A673 (cell line): ENCODE measurements around the gene GRIK3. TPM values are rescaled to one million over a fixed set of nuclear protein-coding genes. Genes with fewer than 3 reads are reported as not detected.

ENCODE experiments used
- BruUV-seq: library from RNA; stranded (reverse); fragments of 400-500 nt; replicated peaks from 2 replicates; lab custom pipeline; 2021; lab: Mats Ljungman, UMichigan
- CTCF ChIA-PET: fragments of 300-600 bp; sonication (Branson Sonifier 250); formaldehyde crosslinking; loops from one replicate; lab custom pipeline; 2022; ENCODE audit warnings: antibody characterized with exemption; lab: Charles Lee
- POLR2A ChIA-PET: fragments of 300-600 bp; sonication (Branson Sonifier 250); formaldehyde crosslinking; loops from one replicate; lab custom pipeline; 2022; ENCODE audit warnings: antibody characterized with exemption; ENCODE audit not compliant: low non-redundant PET; lab: Charles Lee
- DNase-seq: peaks from one replicate; pipeline ENCODE4 v3.0.0-alpha.2; 2015; ENCODE audit warnings: low spot score
- H3K27ac ChIP-seq: fragments of 200-600 bp; sonication (generic); 2 replicates; pipeline ENCODE4 v1.5.1; 2016; ENCODE audit warnings: mixed run types, low read depth, mild to moderate bottlenecking, mixed read lengths, antibody characterized with exemption, low read length; ENCODE audit not compliant: poor library complexity, severe bottlenecking
- H3K27me3 ChIP-seq: fragments of 200-600 bp; sonication (generic); replicated peaks from 2 replicates; pipeline ENCODE4 v1.6.1; 2017; ENCODE audit warnings: mixed run types, low read depth, mild to moderate bottlenecking, mixed read lengths, antibody characterized with exemption, low read length; ENCODE audit not compliant: insufficient read depth, poor library complexity
- H3K36me3 ChIP-seq: fragments of 200-600 bp; sonication (generic); 2 replicates; pipeline ENCODE4 v1.6.1; 2016; ENCODE audit warnings: mixed run types, mild to moderate bottlenecking, mixed read lengths, antibody characterized with exemption, low read length; ENCODE audit not compliant: insufficient read depth, poor library complexity, severe bottlenecking
- H3K4me1 ChIP-seq: fragments of 200-600 bp; sonication (generic); 2 replicates; pipeline ENCODE4 v1.6.1; 2017; ENCODE audit warnings: mixed run types, mild to moderate bottlenecking, mixed read lengths, antibody characterized with exemption, low read length; ENCODE audit not compliant: insufficient read depth, poor library complexity, severe bottlenecking
- H3K4me3 ChIP-seq: fragments of 200-600 bp; sonication (generic); 2 replicates; pipeline ENCODE4 v1.5.1; 2016; ENCODE audit warnings: low read depth, mixed run types, mild to moderate bottlenecking, mixed read lengths, low read length; ENCODE audit not compliant: poor library complexity, severe bottlenecking
- H3K9me3 ChIP-seq: fragments of 200-600 bp; sonication (generic); 2 replicates; pipeline ENCODE4 v1.6.1; 2016; ENCODE audit warnings: mixed run types, low read depth, mild to moderate bottlenecking, mixed read lengths, antibody characterized with exemption, low read length; ENCODE audit not compliant: poor library complexity, severe bottlenecking
- EZH2 ChIP-seq: fragments of 200-600 bp; sonication (generic); IDR thresholded peaks from 2 replicates; pipeline ENCODE4 v1.6.1; 2017; ENCODE audit warnings: borderline replicate concordance, low read depth, mild to moderate bottlenecking, mixed read lengths, antibody characterized with exemption, low read length; ENCODE audit not compliant: poor library complexity, severe bottlenecking
- intact Hi-C: fragments of 100-400 bp; cut with micrococcal nuclease; formaldehyde crosslinking; loops from one replicate; pipeline ENCODE4 v1.10.0; 2022; ENCODE audit not compliant: unreplicated experiment
- total RNA-seq: library from RNA; stranded (reverse); gene quantifications from 2 replicates; pipeline ENCODE4 v1.2.3, GENCODE V29; 2021
- TF ChIP-seq, protein P1 (sequence below): fragments of 300-800, 200-600 bp; sonication (generic); conservative IDR thresholded peaks from 2 replicates; pipeline ENCODE4 v1.5.1; 2017; ENCODE audit warnings: low read depth, mild to moderate bottlenecking, antibody characterized with exemption, low read length, moderate library complexity, mixed read lengths

The GRIK3 gene
- total RNA-seq, 1 experiment from 2014 or later, result 0.17 TPM

DNA sequence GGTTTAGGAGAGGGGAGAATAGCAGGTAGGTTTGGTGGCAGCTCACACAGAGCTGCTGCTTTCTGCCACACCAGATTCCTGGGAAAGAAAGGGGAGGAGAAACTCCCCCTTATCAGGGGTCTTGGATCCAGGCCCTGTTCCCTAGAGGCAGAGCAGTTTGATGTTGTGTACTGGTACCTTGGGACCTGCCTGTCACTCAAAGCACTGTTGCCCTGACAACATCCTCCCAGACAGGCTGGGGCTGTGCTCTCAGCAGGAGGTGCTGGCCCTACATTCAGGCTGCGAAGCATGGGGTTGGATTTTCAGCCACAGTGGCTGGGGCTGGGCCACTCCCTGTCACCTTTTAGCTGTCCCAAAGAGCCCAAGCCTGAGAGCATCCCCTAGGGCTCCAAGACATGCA is 188.0 kb downstream of the GRIK3 start:
- no peak for DNase-seq
- no peaks in the 10 kb centered on the region for H3K36me3 ChIP-seq
- ChIA-PET POLR2A (no interaction called here), CTCF (no interaction called here)
- H3K4me1 ChIP-seq, result no peaks in the 10 kb centered on the region
- no peak overlapping the region for H3K4me3 ChIP-seq
- no peak overlapping the region for H3K27ac ChIP-seq
- intact Hi-C loops, result no loop called here
- peaks cover 38% of the 10 kb centered on the region for H3K27me3 ChIP-seq
- TF ChIP-seq EZH2, result no peak
- TF ChIP-seq, protein P1, sequence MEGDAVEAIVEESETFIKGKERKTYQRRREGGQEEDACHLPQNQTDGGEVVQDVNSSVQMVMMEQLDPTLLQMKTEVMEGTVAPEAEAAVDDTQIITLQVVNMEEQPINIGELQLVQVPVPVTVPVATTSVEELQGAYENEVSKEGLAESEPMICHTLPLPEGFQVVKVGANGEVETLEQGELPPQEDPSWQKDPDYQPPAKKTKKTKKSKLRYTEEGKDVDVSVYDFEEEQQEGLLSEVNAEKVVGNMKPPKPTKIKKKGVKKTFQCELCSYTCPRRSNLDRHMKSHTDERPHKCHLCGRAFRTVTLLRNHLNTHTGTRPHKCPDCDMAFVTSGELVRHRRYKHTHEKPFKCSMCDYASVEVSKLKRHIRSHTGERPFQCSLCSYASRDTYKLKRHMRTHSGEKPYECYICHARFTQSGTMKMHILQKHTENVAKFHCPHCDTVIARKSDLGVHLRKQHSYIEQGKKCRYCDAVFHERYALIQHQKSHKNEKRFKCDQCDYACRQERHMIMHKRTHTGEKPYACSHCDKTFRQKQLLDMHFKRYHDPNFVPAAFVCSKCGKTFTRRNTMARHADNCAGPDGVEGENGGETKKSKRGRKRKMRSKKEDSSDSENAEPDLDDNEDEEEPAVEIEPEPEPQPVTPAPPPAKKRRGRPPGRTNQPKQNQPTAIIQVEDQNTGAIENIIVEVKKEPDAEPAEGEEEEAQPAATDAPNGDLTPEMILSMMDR, result no peak
- H3K9me3 ChIP-seq, result no peaks in the 10 kb centered on the region
- no TSS peak for BruUV-seq

DNA sequence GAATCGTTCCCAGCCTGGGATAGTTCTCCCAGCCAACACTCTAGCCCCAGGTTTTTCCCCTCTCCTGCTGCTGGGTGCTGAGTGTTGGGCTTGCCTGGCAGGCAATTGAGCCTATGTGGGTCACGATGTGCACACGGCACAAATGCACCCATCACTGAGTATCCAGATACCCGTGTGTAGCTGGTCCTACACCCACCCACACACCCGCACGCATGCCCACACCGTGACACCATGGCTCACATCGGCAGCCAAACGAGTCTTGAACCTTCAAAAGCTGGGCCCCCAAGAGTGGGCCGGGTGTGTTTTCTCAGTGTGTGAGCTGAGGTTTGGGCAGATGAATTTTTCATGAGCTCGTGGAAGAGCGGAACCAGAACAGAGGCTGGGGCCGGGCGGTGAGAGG is 188.5 kb downstream of the GRIK3 start:
- Histone ChIP-seq H3K4me3 (no peak overlapping the region), H3K27me3 (peaks cover 33% of the 10 kb centered on the region), H3K4me1 (no peaks in the 10 kb centered on the region), H3K27ac (no peak overlapping the region), H3K9me3 (no peaks in the 10 kb centered on the region), H3K36me3 (no peaks in the 10 kb centered on the region)
- ChIA-PET CTCF (interaction anchor here (0.7 kb wide), 1 partner anchor 330 kb away, joined by 5 read pairs; no protein-coding TSS in a partner anchor), POLR2A (no interaction called here)
- BruUV-seq, result no TSS peak
- TF ChIP-seq EZH2, result no peak
- TF ChIP-seq, protein P1, result no peak
- intact Hi-C loops, result no loop called here
- no peak for DNase-seq

GRCh38 chr1:36844917-36845316 is 189.4 kb downstream of the GRIK3 start:
- no peak for DNase-seq
- H3K27ac ChIP-seq, result no peak overlapping the region
- POLR2A ChIA-PET, result no interaction called here
- CTCF ChIA-PET, result no interaction called here
- intact Hi-C loops, result no loop called here
- H3K27me3 ChIP-seq, result peaks cover 25% of the 10 kb centered on the region
- no peak for TF ChIP-seq EZH2
- TF ChIP-seq, protein P1, result no peak
- H3K9me3 ChIP-seq, result no peaks in the 10 kb centered on the region
- no peak overlapping the region for H3K4me3 ChIP-seq
- BruUV-seq, result no TSS peak
- no peaks in the 10 kb centered on the region for H3K4me1 ChIP-seq
- H3K36me3 ChIP-seq, result no peaks in the 10 kb centered on the region
